ENCODE data around the gene MTMR1. TPM values are rescaled to one million over a fixed set of nuclear protein-coding genes. Genes with fewer than 3 reads are reported as not detected.

MTMR1 gene
- total and polyA plus RNA-seq, 2 donors (not counting 1 experiment from before 2014, with no cell fraction given): 30.8 to 67.5 TPM

GRCh38 chrX:150762258-150763165 lies 69.3 kb downstream of the MTMR1 start:
- Histone ChIP-seq H3K27ac (ENCODE audit: low read length in 2 of 2) (no peak overlapping the region), H3K9me3 (ENCODE audit: control extremely low read depth in 1 of 3, control insufficient read depth in 2 of 3, insufficient read depth in 1 of 3, low read length in 2 of 3) (no peaks in the 10 kb centered on the region), H3K27me3 (replicated peaks in 1 of 4; ENCODE audit: control extremely low read depth in 1 of 4, control insufficient read depth in 3 of 4, insufficient read depth in 4 of 4, low read length in 3 of 4) (no peaks in the 10 kb centered on the region), H4K20me1 (ENCODE audit: control insufficient read depth, insufficient read depth, low read length, poor library complexity, severe bottlenecking) (no peaks in the 10 kb centered on the region), H3K79me2 (ENCODE audit: control insufficient read depth, insufficient read depth, low read length) (no peaks in the 10 kb centered on the region), H3K9ac (ENCODE audit: low read length) (no peak overlapping the region), H3K4me1 (ENCODE audit: control insufficient read depth in 2 of 2, insufficient read depth in 2 of 2, low read length in 2 of 2) (no peaks in the 10 kb centered on the region), H3K4me2 (replicated peaks; ENCODE audit: low read depth, low read length, poor library complexity, severe bottlenecking) (no peak overlapping the region), H3K36me3 (replicated peaks in 1 of 2; ENCODE audit: control extremely low read depth in 1 of 2, control insufficient read depth in 1 of 2, extremely low read depth in 1 of 2, insufficient read depth in 2 of 2, low read length in 1 of 2) (peaks cover 0 to 24% of the 10 kb centered on the region in 2 experiments), H3K4me3 (ENCODE audit: control extremely low read depth in 1 of 5, extremely low read depth in 1 of 5, insufficient read depth in 1 of 5, low read depth in 2 of 5, low read length in 4 of 5) (no peak overlapping the region), H2AFZ (ENCODE audit: insufficient read depth, low read depth, low read length, poor library complexity, severe bottlenecking) (no peak overlapping the region)
- TF ChIP-seq CTCF (IDR thresholded peaks at IDR 0.05): no peak
- TF ChIP-seq EZH2 (IDR thresholded peaks at IDR 0.05; ENCODE audit: borderline replicate concordance, insufficient read depth, low read depth, low read length, poor library complexity, severe bottlenecking): no peak
- no peak overlapping the region for H3K4me3 Mint-ChIP-seq
- ChIA-PET POLR2A (no interaction called here), CTCF (interaction anchor here (1.3 kb wide), 1 partner anchor 11 kb away, joined by 3 read pairs; no protein-coding TSS in a partner anchor)
- no peaks in the 10 kb centered on the region for H3K9me3 Mint-ChIP-seq (ENCODE audit: insufficient read depth)
- no peaks in the 10 kb centered on the region for H3K4me1 Mint-ChIP-seq
- H3K27me3 Mint-ChIP-seq: no peaks in the 10 kb centered on the region
- H3K27ac Mint-ChIP-seq: no peak overlapping the region
- DNase-seq (no peak), ATAC-seq (ENCODE audit: low read depth) (no peak)
- intact Hi-C loops (cut with micrococcal nuclease): no loop called here
- 97% methylated on average over 18 of the region's 36 CpGs for WGBS (ENCODE audit: insufficient coverage)

GRCh38 chrX:150763303-150763797 lies 70.2 kb downstream of the MTMR1 start:
- no peak for TF ChIP-seq CTCF (IDR thresholded peaks at IDR 0.05)
- no peak for TF ChIP-seq EZH2 (IDR thresholded peaks at IDR 0.05; ENCODE audit: borderline replicate concordance, insufficient read depth, low read depth, low read length, poor library complexity, severe bottlenecking)
- Histone ChIP-seq H3K4me3 (ENCODE audit: control extremely low read depth in 1 of 5, extremely low read depth in 1 of 5, insufficient read depth in 1 of 5, low read depth in 2 of 5, low read length in 4 of 5) (no peak overlapping the region), H3K9me3 (ENCODE audit: control extremely low read depth in 1 of 3, control insufficient read depth in 2 of 3, insufficient read depth in 1 of 3, low read length in 2 of 3) (no peaks in the 10 kb centered on the region), H2AFZ (ENCODE audit: insufficient read depth, low read depth, low read length, poor library complexity, severe bottlenecking) (no peak overlapping the region), H3K9ac (ENCODE audit: low read length) (no peak overlapping the region), H4K20me1 (ENCODE audit: control insufficient read depth, insufficient read depth, low read length, poor library complexity, severe bottlenecking) (no peaks in the 10 kb centered on the region), H3K4me1 (ENCODE audit: control insufficient read depth in 2 of 2, insufficient read depth in 2 of 2, low read length in 2 of 2) (no peaks in the 10 kb centered on the region), H3K79me2 (ENCODE audit: control insufficient read depth, insufficient read depth, low read length) (no peaks in the 10 kb centered on the region), H3K4me2 (replicated peaks; ENCODE audit: low read depth, low read length, poor library complexity, severe bottlenecking) (no peak overlapping the region), H3K27ac (ENCODE audit: low read length in 2 of 2) (no peak overlapping the region), H3K27me3 (replicated peaks in 1 of 4; ENCODE audit: control extremely low read depth in 1 of 4, control insufficient read depth in 3 of 4, insufficient read depth in 4 of 4, low read length in 3 of 4) (no peaks in the 10 kb centered on the region), H3K36me3 (replicated peaks in 1 of 2; ENCODE audit: control extremely low read depth in 1 of 2, control insufficient read depth in 1 of 2, extremely low read depth in 1 of 2, insufficient read depth in 2 of 2, low read length in 1 of 2) (peaks cover 0 to 19% of the 10 kb centered on the region in 2 experiments)
- ATAC-seq (ENCODE audit: low read depth) (no peak), DNase-seq (no peak)
- Mint-ChIP-seq H3K27ac (no peak overlapping the region), H3K4me1 (no peaks in the 10 kb centered on the region), H3K27me3 (no peaks in the 10 kb centered on the region), H3K9me3 (ENCODE audit: insufficient read depth) (no peaks in the 10 kb centered on the region), H3K4me3 (no peak overlapping the region)
- ChIA-PET POLR2A (no interaction called here), CTCF (interaction anchor here (1.3 kb wide), 1 partner anchor 10 kb away, joined by 3 read pairs; no protein-coding TSS in a partner anchor)
- intact Hi-C loops (cut with micrococcal nuclease): no loop called here
- 95% methylated on average over 8 of the region's 13 CpGs for WGBS (ENCODE audit: insufficient coverage)
